ENCODE measurements around the gene ZGRF1. TPM values are rescaled to one million over a fixed set of nuclear protein-coding genes. Genes with fewer than 3 reads are reported as not detected.

ZGRF1 gene
- total RNA-seq, 1 donor from 2014 or later, result 31.8 TPM

Small RNA genes lying within 50 kb of the gene (small RNA-seq; reads per million reads assigned to genes)
- gene MIR302A (0.10 reads per million), gene MIR302C (not detected), gene MIR302D (not detected), gene MIR367 (not detected)

Other genes with a start within 250 kb of the ZGRF1 start
- 36.7 TPM for gene NEUROG2, start 120.7 kb downstream of the ZGRF1 start, total RNA-seq
- gene LARP7, start 234 bp upstream of the ZGRF1 start, total RNA-seq, result 20.0 TPM

All from frontal cortex (tissue), 1 donor.